Articular chondrocyte of knee joint (primary cell): ENCODE data around the gene CGAS. TPM values are rescaled to one million over a fixed set of nuclear protein-coding genes. Genes with fewer than 3 reads are reported as not detected.

ENCODE experiments used
- small RNA-seq: library from RNA; depleted of rRNA; stranded (forward); fragments of <200 nt; gene quantifications from one replicate; pipeline ENCODE3, GENCODE V24; 2012
- total RNA-seq: library from RNA; depleted of rRNA; stranded (reverse); fragments of >200 nt; gene quantifications from 2 replicates; pipeline ENCODE4 v1.2.3, GENCODE V29; 2012

Gene CGAS
- total RNA-seq, result 7.2 and 7.9 TPM in 2 replicates

DNA sequence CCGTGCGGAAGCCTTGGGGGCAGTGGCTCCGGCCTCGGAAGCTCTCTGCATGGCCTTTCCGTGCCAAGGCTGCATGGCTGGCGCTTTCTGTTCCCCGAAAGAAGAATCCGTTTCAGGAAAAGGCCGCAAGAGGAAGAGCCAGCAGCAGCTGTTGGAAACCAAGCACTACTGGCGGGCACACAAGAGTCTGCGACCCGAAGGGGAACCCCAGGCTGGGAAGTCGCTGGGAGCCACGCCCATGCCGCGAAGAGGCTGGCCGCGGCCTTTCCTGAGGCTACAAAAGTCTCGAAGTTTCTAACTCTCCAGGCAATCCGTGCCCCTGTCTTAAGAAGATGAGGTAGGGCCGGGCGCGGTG is at the start of gene CGAS:
Gene CGAS, minus strand, starts transcription at position 191 of the 355 bp plus-strand sequence. Its CDS starts 116 bp downstream, at position 75.

DNA sequence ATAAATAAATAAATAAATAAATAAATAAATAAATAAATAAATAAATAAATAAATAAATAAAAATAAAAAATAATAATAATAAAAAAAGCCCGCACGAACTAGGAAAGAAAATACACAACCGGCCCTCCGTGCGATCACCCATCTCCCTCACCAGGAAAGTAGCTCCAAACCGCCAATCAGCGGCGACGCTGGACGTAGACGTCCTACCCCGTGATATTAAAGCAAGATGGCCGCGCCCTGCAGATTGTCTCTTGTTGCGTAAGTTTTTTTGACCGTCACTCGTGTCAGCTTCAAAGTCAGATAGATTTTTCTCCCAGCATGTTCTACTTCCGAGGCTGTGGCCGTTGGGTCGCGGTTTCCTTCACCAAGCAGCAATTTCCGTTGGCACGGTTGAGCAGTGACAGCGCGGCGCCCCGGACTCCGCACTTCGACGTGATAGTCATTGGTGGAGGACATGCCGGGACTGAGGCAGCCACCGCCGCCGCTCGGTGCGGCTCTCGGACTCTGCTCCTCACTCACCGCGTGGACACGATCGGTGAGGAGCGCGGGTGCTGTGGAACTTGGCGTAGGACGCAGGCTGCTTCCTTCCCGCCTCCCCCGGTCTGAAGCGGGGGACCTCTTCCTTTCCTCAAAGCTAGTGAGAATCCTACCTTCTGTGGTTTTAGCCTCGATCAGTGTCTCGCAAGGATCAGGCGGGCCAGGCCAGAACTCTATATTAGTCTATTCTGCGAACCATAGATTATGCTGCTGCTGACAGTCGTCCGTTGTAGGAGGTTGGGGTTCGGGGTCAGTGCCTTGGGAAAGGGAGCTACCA is 9.6 kb upstream of the CGAS start, which contains the start of gene MTO1:
Gene MTO1, plus strand, starts transcription at position 201 of the 814 bp plus-strand sequence. Its CDS starts 118 bp downstream, at position 319.

DNA sequence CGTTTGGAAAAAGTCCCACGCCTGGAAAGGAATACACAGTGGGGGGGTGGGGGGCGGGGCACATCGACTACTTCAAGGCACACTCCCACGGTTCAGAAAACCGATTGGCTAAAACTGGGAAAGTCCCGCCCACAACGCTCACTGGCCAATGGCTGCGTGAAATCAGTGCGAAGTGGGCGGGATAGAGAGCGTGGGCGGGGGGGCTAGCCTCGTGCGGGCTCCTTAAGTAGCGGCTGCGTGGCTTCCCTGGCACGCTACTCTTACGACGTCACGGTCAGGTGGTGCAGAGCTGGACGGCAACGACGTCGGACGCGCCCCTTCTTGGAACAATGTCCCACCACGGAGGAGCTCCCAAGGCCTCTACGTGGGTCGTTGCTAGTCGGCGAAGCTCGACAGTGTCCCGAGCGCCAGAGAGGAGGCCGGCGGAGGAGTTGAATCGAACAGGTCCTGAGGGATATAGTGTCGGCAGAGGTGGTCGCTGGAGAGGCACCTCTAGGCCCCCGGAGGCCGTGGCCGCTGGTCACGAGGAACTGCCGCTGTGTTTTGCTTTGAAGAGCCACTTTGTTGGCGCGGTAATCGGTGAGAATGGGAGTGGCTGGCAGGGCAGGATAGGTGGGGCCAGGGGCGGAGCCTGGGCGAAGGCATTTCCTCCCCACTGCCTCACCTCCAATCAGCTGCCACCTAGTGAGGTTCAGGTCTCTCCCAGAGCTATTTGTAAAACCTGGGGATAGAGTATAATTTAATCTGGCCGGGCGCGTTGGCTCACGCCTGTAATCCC is 57.3 kb downstream of the CGAS start, which contains the start of gene DDX43:
Gene DDX43, plus strand, starts transcription at position 252 of the 778 bp plus-strand sequence. Its CDS starts 78 bp downstream, at position 330.

Small RNAs within 50 kb of the gene (small RNA-seq; reads per million reads assigned to genes)
- gene RN7SL827P, result not detected
- gene RNU6-975P, result not detected

Other genes starting within 250 kb of the CGAS start
- gene KHDC1L, start 226.8 kb downstream of the CGAS start, total RNA-seq, result 0.26 and 0.54 TPM in 2 replicates
- gene KHDC1, start 189.1 kb downstream of the CGAS start, total RNA-seq, result 3.6 and 4.7 TPM in 2 replicates
- gene DPPA5, start 98.0 kb downstream of the CGAS start, total RNA-seq, result not detected in 2 replicates
- not detected in 2 replicates for gene KHDC3L, start 89.6 kb downstream of the CGAS start, total RNA-seq
- gene OOEP, start 82.4 kb downstream of the CGAS start, total RNA-seq, result 0.39 and 0.43 TPM in 2 replicates
- 2.8 and 4.6 TPM in 2 replicates for gene DDX43, start 57.5 kb downstream of the CGAS start, total RNA-seq
- gene MTO1, start 9.4 kb upstream of the CGAS start, total RNA-seq, result 37.0 and 42.9 TPM in 2 replicates
- gene EEF1A1, start 68.7 kb upstream of the CGAS start, total RNA-seq, result 21,304 and 25,157 TPM in 2 replicates
- 40.6 and 41.4 TPM in 2 replicates for gene SLC17A5, start 201.7 kb upstream of the CGAS start, total RNA-seq
- gene CD109, start 243.9 kb upstream of the CGAS start, total RNA-seq, result 176 and 200 TPM in 2 replicates